GM23338 (cell line): ENCODE data around the gene ADA. TPM values are rescaled to one million over a fixed set of nuclear protein-coding genes. Genes with fewer than 3 reads are reported as not detected.

Experiments used
- ATAC-seq: fragments of 200-7000 bp; cut with Tn5 transposase; 3 replicates; pipeline ENCODE4 v1.9.1; 2020
- DNase-seq: peaks from one replicate; pipeline ENCODE4 v3.0.0-alpha.2; 2015; ENCODE audit warnings: low spot score
- H2AFZ ChIP-seq: fragments of 200-600 bp; sonication (generic); 2 replicates; pipeline ENCODE4 v1.8.0; 2016; ENCODE audit warnings: antibody characterized with exemption, mild to moderate bottlenecking, moderate library complexity
- H3F3A ChIP-seq: fragments of 200-600 bp; sonication (generic); replicated peaks from 2 replicates; pipeline ENCODE4 v1.8.0; 2017; ENCODE audit warnings: antibody characterized with exemption, mixed run types, low read depth
- H3K27ac ChIP-seq: fragments of 200-600 bp; sonication (generic); 2 replicates; pipeline ENCODE4 v1.6.1; 2016; ENCODE audit warnings: low read depth
- H3K27me3 ChIP-seq: fragments of 200-600 bp; sonication (generic); 2 replicates; pipeline ENCODE4 v1.8.0; 2016; ENCODE audit warnings: mild to moderate bottlenecking, mixed run types, moderate library complexity; ENCODE audit not compliant: insufficient read depth
- H3K36me3 ChIP-seq: fragments of 200-600 bp; sonication (generic); 2 replicates; pipeline ENCODE4 v1.8.0; 2016; ENCODE audit warnings: mild to moderate bottlenecking; ENCODE audit not compliant: insufficient read depth
- H3K4me1 ChIP-seq: fragments of 200-600 bp; sonication (generic); 2 replicates; pipeline ENCODE4 v1.8.0; 2016; ENCODE audit warnings: mild to moderate bottlenecking, moderate library complexity; ENCODE audit not compliant: insufficient read depth
- H3K4me2 ChIP-seq: fragments of 200-600 bp; sonication (generic); 2 replicates; pipeline ENCODE4 v1.7.1; 2017; ENCODE audit warnings: mixed run types
- H3K4me3 ChIP-seq: fragments of 200-600 bp; sonication (generic); 2 replicates; pipeline ENCODE4 v1.6.1; 2016; ENCODE audit warnings: mixed run types
- H3K79me2 ChIP-seq: fragments of 200-600 bp; sonication (generic); replicated peaks from 2 replicates; pipeline ENCODE4 v1.8.0; 2017; ENCODE audit warnings: mild to moderate bottlenecking; ENCODE audit not compliant: insufficient read depth
- H3K9me2 ChIP-seq: fragments of 200-600 bp; sonication (generic); 2 replicates; pipeline ENCODE4 v1.8.0; 2017; ENCODE audit not compliant: insufficient read depth
- H4K20me1 ChIP-seq: fragments of 200-600 bp; sonication (generic); replicated peaks from 2 replicates; pipeline ENCODE4 v1.8.0; 2017; ENCODE audit warnings: mild to moderate bottlenecking; ENCODE audit not compliant: insufficient read depth
- H3K27ac Mint-ChIP-seq: 2 replicates; pipeline ENCODE4 v1.8.0; 2020; ENCODE audit warnings: inconsistent platforms, mild to moderate bottlenecking, moderate library complexity, mixed read lengths
- H3K27me3 Mint-ChIP-seq: 3 replicates; pipeline ENCODE4 v1.8.0; 2022; ENCODE audit warnings: low read depth, mild to moderate bottlenecking, moderate library complexity, mixed read lengths, inconsistent platforms; ENCODE audit not compliant: insufficient read depth, poor library complexity
- H3K36me3 Mint-ChIP-seq: 3 replicates; pipeline ENCODE4 v1.8.0; 2021; ENCODE audit warnings: low read depth, mild to moderate bottlenecking, inconsistent platforms, moderate library complexity, mixed read lengths
- H3K4me1 Mint-ChIP-seq: 3 replicates; pipeline ENCODE4 v1.8.0; 2020; ENCODE audit warnings: mild to moderate bottlenecking, inconsistent platforms, mixed read lengths
- H3K4me3 Mint-ChIP-seq: 3 replicates; pipeline ENCODE4 v1.8.0; 2021; ENCODE audit warnings: moderate library complexity, mild to moderate bottlenecking, inconsistent platforms, mixed read lengths
- H3K9me3 Mint-ChIP-seq: 3 replicates; pipeline ENCODE4 v1.8.0; 2020; ENCODE audit warnings: moderate library complexity, mild to moderate bottlenecking, inconsistent platforms, mixed read lengths
- CREB1 ChIP-seq: fragments of 250-450 bp; sonication (Bioruptor Pico); IDR thresholded peaks from 2 replicates; pipeline ENCODE4 v1.5.0; 2020; ENCODE audit warnings: low read depth, mild to moderate bottlenecking, moderate library complexity
- CTCF ChIP-seq, 2 experiments: fragments of 200-600 bp in 1 of 2; sonication (generic) in 1 of 2; conservative IDR thresholded peaks; 2 replicates each; pipeline versions ENCODE4 v1.5.1 to v1.6.1; 2016 to 2017; ENCODE audit warnings: antibody characterized with exemption in 2 of 2, low read depth in 2 of 2, mild to moderate bottlenecking in 2 of 2, moderate library complexity in 1 of 2
- ETS1 ChIP-seq: IDR thresholded peaks from 2 replicates; pipeline ENCODE4 v1.6.1; 2016; ENCODE audit warnings: antibody characterized with exemption
- EZH2 ChIP-seq: fragments of 200-600 bp; sonication (generic); IDR thresholded peaks from one replicate; pipeline ENCODE4 v1.8.0; 2017; ENCODE audit warnings: antibody characterized with exemption, mild to moderate bottlenecking, low read depth; ENCODE audit not compliant: unreplicated experiment
- EZH2phosphoT487 ChIP-seq: fragments of 200-600 bp; sonication (generic); IDR thresholded peaks from one replicate; pipeline ENCODE4 v1.8.1; 2018; ENCODE audit warnings: antibody characterized with exemption; ENCODE audit not compliant: unreplicated experiment
- JUNB ChIP-seq: IDR thresholded peaks from one replicate; pipeline ENCODE4 v1.6.1; 2016; ENCODE audit warnings: antibody characterized with exemption; ENCODE audit not compliant: unreplicated experiment
- NANOG ChIP-seq: IDR thresholded peaks from 2 replicates; pipeline ENCODE4 v1.6.1; 2016; ENCODE audit warnings: antibody characterized with exemption, borderline replicate concordance
- POLR2AphosphoS5 ChIP-seq: IDR thresholded peaks from 2 replicates; pipeline ENCODE4 v1.6.1; 2016; ENCODE audit warnings: antibody characterized with exemption, low read depth
- STAT1 ChIP-seq: IDR thresholded peaks from one replicate; pipeline ENCODE4 v1.6.1; 2016; ENCODE audit warnings: antibody characterized with exemption; ENCODE audit not compliant: unreplicated experiment
- ZNF114 ChIP-seq: fragments of 250-450 bp; sonication (Bioruptor Pico); IDR thresholded peaks from 2 replicates; pipeline ENCODE4 v1.5.0; 2020; ENCODE audit warnings: mild to moderate bottlenecking, moderate library complexity
- ZNF331 ChIP-seq: fragments of 250-450 bp; sonication (Bioruptor Pico); IDR thresholded peaks from 2 replicates; pipeline ENCODE4 v1.5.0; 2020; ENCODE audit warnings: low read depth, mild to moderate bottlenecking, moderate library complexity
- polyA plus RNA-seq: library from polyadenylated mRNA; unstranded; fragments of >200 nt; fragmentation: Nextera tagmentation; extraction: Ambion mirVana; gene quantifications from 2 replicates; pipeline ENCODE4 v1.2.1, GENCODE V29; 2016
- total RNA-seq: library from RNA; depleted of rRNA; stranded (reverse); fragments of >200 nt; shearing (Covaris generic); gene quantifications from 2 replicates; pipeline ENCODE4 v1.2.3, GENCODE V29; 2014
- TF ChIP-seq, protein P1 (sequence below): fragments of 250-450 bp; sonication (Bioruptor Pico); IDR thresholded peaks from 2 replicates; pipeline ENCODE4 v1.5.0; 2020; ENCODE audit warnings: mild to moderate bottlenecking, moderate library complexity
- TF ChIP-seq, protein P2 (sequence below): IDR thresholded peaks from one replicate; pipeline ENCODE4 v1.6.1; 2018; ENCODE audit warnings: antibody characterized with exemption; ENCODE audit not compliant: unreplicated experiment

The ADA gene
- total and polyA plus RNA-seq, 2 experiments from 2014 or later = 15.8 to 16.2 TPM

GRCh38 chr20:44694159-44694558 is 42.7 kb upstream of the ADA start:
- Histone ChIP-seq H3K36me3 (no peaks in the 10 kb centered on the region), H3K4me2 (no peak overlapping the region), H4K20me1 (no peaks in the 10 kb centered on the region), H3K4me3 (no peak overlapping the region), H3K27me3 (no peaks in the 10 kb centered on the region), H3K27ac (no peak overlapping the region), H3K9me2 (no peaks in the 10 kb centered on the region), H3K4me1 (peaks cover 5% of the 10 kb centered on the region; the same call in 1 of the 2 replicates), H3K79me2 (no peaks in the 10 kb centered on the region), H2AFZ (no peak overlapping the region), H3F3A (no peaks in the 10 kb centered on the region)
- no peak for ATAC-seq
- H3K27me3 Mint-ChIP-seq = peaks cover 5% of the 10 kb centered on the region
- peaks cover 2% of the 10 kb centered on the region; the same call in 2 of the 3 replicates for H3K4me1 Mint-ChIP-seq
- H3K4me3 Mint-ChIP-seq = no peak overlapping the region
- H3K27ac Mint-ChIP-seq = no peak overlapping the region
- H3K36me3 Mint-ChIP-seq = no peaks in the 10 kb centered on the region
- TF ChIP-seq ZNF114 (CRISPR knock-in tag) = no peak
- no peak for TF ChIP-seq EZH2
- TF ChIP-seq ETS1 = no peak
- TF ChIP-seq EZH2phosphoT487 = no peak
- TF ChIP-seq NANOG = no peak
- TF ChIP-seq, protein P1, sequence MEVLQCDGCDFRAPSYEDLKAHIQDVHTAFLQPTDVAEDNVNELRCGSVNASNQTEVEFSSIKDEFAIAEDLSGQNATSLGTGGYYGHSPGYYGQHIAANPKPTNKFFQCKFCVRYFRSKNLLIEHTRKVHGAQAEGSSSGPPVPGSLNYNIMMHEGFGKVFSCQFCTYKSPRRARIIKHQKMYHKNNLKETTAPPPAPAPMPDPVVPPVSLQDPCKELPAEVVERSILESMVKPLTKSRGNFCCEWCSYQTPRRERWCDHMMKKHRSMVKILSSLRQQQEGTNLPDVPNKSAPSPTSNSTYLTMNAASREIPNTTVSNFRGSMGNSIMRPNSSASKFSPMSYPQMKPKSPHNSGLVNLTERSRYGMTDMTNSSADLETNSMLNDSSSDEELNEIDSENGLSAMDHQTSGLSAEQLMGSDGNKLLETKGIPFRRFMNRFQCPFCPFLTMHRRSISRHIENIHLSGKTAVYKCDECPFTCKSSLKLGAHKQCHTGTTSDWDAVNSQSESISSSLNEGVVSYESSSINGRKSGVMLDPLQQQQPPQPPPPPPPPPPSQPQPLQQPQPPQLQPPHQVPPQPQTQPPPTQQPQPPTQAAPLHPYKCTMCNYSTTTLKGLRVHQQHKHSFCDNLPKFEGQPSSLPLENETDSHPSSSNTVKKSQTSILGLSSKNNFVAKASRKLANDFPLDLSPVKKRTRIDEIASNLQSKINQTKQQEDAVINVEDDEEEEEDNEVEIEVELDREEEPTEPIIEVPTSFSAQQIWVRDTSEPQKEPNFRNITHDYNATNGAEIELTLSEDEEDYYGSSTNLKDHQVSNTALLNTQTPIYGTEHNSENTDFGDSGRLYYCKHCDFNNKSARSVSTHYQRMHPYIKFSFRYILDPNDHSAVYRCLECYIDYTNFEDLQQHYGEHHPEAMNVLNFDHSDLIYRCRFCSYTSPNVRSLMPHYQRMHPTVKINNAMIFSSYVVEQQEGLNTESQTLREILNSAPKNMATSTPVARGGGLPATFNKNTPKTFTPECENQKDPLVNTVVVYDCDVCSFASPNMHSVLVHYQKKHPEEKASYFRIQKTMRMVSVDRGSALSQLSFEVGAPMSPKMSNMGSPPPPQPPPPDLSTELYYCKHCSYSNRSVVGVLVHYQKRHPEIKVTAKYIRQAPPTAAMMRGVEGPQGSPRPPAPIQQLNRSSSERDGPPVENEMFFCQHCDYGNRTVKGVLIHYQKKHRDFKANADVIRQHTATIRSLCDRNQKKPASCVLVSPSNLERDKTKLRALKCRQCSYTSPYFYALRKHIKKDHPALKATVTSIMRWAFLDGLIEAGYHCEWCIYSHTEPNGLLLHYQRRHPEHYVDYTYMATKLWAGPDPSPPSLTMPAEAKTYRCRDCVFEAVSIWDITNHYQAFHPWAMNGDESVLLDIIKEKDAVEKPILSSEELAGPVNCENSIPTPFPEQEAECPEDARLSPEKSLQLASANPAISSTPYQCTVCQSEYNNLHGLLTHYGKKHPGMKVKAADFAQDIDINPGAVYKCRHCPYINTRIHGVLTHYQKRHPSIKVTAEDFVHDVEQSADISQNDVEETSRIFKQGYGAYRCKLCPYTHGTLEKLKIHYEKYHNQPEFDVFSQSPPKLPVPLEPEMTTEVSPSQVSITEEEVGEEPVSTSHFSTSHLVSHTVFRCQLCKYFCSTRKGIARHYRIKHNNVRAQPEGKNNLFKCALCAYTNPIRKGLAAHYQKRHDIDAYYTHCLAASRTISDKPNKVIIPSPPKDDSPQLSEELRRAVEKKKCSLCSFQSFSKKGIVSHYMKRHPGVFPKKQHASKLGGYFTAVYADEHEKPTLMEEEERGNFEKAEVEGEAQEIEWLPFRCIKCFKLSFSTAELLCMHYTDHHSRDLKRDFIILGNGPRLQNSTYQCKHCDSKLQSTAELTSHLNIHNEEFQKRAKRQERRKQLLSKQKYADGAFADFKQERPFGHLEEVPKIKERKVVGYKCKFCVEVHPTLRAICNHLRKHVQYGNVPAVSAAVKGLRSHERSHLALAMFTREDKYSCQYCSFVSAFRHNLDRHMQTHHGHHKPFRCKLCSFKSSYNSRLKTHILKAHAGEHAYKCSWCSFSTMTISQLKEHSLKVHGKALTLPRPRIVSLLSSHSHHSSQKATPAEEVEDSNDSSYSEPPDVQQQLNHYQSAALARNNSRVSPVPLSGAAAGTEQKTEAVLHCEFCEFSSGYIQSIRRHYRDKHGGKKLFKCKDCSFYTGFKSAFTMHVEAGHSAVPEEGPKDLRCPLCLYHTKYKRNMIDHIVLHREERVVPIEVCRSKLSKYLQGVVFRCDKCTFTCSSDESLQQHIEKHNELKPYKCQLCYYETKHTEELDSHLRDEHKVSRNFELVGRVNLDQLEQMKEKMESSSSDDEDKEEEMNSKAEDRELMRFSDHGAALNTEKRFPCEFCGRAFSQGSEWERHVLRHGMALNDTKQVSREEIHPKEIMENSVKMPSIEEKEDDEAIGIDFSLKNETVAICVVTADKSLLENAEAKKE (CRISPR knock-in tag) = no peak
- no peak for TF ChIP-seq STAT1
- TF ChIP-seq CTCF (conservative IDR thresholded peaks at IDR 0.05; ENCODE audit: low read depth in 2 of 2) = no peak
- no peak for TF ChIP-seq POLR2AphosphoS5
- no peak for TF ChIP-seq CREB1
- no peak for TF ChIP-seq JUNB
- TF ChIP-seq ZNF331 (CRISPR knock-in tag) = no peak
- TF ChIP-seq, protein P2, sequence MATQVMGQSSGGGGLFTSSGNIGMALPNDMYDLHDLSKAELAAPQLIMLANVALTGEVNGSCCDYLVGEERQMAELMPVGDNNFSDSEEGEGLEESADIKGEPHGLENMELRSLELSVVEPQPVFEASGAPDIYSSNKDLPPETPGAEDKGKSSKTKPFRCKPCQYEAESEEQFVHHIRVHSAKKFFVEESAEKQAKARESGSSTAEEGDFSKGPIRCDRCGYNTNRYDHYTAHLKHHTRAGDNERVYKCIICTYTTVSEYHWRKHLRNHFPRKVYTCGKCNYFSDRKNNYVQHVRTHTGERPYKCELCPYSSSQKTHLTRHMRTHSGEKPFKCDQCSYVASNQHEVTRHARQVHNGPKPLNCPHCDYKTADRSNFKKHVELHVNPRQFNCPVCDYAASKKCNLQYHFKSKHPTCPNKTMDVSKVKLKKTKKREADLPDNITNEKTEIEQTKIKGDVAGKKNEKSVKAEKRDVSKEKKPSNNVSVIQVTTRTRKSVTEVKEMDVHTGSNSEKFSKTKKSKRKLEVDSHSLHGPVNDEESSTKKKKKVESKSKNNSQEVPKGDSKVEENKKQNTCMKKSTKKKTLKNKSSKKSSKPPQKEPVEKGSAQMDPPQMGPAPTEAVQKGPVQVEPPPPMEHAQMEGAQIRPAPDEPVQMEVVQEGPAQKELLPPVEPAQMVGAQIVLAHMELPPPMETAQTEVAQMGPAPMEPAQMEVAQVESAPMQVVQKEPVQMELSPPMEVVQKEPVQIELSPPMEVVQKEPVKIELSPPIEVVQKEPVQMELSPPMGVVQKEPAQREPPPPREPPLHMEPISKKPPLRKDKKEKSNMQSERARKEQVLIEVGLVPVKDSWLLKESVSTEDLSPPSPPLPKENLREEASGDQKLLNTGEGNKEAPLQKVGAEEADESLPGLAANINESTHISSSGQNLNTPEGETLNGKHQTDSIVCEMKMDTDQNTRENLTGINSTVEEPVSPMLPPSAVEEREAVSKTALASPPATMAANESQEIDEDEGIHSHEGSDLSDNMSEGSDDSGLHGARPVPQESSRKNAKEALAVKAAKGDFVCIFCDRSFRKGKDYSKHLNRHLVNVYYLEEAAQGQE = no peak
- no peak for DNase-seq
- peaks cover 3% of the 10 kb centered on the region; the same call in 1 of the 3 replicates for H3K9me3 Mint-ChIP-seq
